ENCODE measurements around the gene AR. TPM values are rescaled to one million over a fixed set of nuclear protein-coding genes. Genes with fewer than 3 reads are reported as not detected.

Gene AR
- total RNA-seq, 2 experiments from 2014 or later: not detected

GRCh38 chrX:67777148-67777547 is 233.3 kb downstream of the AR start:
- Mint-ChIP-seq H3K27ac (no peak overlapping the region), H3K4me1 (peaks cover 2% of the 10 kb centered on the region), H3K27me3 (no peaks in the 10 kb centered on the region), H3K9me3 (peaks cover 9% of the 10 kb centered on the region), H3K36me3 (no peaks in the 10 kb centered on the region), H3K4me3 (no peak overlapping the region)
- DNase-seq: no peak

GRCh38 chrX:67779099-67779498 is 235.3 kb downstream of the AR start:
- H3K36me3 Mint-ChIP-seq: no peaks in the 10 kb centered on the region
- H3K4me3 Mint-ChIP-seq: no peak overlapping the region
- H3K27ac Mint-ChIP-seq: no peak overlapping the region
- no peak for DNase-seq
- H3K27me3 Mint-ChIP-seq: no peaks in the 10 kb centered on the region
- peaks cover under 1% of the 10 kb centered on the region for H3K9me3 Mint-ChIP-seq
- peaks cover 2% of the 10 kb centered on the region for H3K4me1 Mint-ChIP-seq

All from activated naive CD8-positive, alpha-beta T cell treated with anti-CD3 and anti-CD28 coated beads for 36 hours (primary cell).